ENCODE measurements around the gene PTPN1. TPM values are rescaled to one million over a fixed set of nuclear protein-coding genes. Genes with fewer than 3 reads are reported as not detected.

Gene PTPN1
- polyA plus RNA-seq, 1 experiment: 16.2 TPM

DNA sequence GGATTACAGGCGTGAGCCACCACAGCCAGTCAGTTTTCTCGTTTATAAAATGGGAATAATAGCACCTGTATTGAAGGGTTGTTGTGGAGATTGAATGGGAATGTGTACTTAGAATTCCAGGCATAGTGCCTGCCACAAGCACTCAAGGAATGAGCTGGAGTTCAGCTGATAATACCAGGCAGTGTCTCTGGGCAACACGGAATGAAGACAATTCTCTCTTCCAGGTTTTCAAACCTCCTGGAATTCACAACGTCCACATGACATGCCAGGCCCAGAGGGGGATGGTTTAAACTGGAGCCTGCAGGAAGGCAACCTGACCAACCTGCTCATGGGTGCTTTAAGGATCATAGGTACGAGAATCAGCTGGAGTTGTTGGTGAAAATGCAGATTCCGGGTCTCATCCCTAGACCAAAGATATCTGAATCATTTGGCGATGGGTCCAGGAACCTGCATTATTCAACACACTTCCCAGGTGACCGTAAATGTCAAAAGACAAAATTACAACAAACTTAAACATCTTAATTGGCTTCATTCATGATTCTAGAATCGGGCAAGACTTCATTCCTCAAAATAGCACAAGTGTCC is 1.9 kb upstream of the PTPN1 start:
- Histone ChIP-seq H3K4me3 (ENCODE audit: low read depth, low read length) (no peak overlapping the region), H3K36me3 (ENCODE audit: control insufficient read depth, insufficient read depth, low read length) (no peaks in the 10 kb centered on the region), H3K27me3 (ENCODE audit: control insufficient read depth, insufficient read depth, low read length) (no peaks in the 10 kb centered on the region)
- TF ChIP-seq, protein P1, sequence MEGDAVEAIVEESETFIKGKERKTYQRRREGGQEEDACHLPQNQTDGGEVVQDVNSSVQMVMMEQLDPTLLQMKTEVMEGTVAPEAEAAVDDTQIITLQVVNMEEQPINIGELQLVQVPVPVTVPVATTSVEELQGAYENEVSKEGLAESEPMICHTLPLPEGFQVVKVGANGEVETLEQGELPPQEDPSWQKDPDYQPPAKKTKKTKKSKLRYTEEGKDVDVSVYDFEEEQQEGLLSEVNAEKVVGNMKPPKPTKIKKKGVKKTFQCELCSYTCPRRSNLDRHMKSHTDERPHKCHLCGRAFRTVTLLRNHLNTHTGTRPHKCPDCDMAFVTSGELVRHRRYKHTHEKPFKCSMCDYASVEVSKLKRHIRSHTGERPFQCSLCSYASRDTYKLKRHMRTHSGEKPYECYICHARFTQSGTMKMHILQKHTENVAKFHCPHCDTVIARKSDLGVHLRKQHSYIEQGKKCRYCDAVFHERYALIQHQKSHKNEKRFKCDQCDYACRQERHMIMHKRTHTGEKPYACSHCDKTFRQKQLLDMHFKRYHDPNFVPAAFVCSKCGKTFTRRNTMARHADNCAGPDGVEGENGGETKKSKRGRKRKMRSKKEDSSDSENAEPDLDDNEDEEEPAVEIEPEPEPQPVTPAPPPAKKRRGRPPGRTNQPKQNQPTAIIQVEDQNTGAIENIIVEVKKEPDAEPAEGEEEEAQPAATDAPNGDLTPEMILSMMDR (IDR thresholded peaks at IDR 0.05; ENCODE audit: insufficient read depth, low read depth, low read length): no peak
- CTCF ChIA-PET: interaction anchor here (1.7 kb wide), 1 partner anchor 44 kb away, joined by 6 read pairs; no protein-coding TSS in a partner anchor
- POLR2A ChIA-PET: no interaction called here
- no peak for DNase-seq (ENCODE audit: low read depth)

DNA sequence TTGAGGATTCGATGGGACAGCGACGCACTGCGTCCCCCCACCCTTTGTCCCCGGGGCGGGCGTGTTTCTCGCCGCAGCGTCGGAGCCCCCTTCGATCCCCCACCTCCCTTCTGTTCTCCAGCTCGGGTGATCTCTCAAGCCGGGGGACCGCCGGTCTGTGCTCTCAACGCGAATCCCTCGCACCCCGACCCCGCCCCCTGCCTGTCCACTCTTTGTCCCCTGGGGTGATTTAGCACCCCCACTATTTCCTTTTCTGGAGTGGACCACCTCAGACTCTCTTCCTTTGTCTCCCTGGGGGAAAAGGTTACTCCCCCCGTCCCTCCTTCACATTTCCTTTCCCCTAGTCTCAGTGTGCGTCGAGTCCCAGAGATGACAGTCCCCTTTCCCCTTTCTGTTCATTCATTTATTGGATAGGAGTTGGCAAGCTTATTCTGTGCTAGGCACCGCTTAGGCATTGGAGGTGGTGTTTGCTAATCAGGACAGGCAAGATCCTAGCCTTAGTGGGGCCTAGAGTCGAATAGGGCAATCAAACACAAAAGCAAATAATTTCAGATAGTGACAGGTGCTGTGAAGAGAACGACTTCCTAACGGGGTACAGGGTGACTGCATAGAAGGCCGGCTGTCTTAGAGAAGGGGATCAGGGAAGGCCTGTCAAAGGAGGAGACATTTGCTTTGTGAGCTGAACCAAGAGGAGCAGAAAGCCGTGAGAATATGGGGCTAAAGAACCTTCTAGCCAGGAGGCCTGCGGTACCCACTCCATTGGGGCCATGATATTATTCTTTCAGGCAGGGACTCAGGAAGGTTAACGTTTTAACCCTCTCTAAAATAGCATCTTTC is 741 bp downstream of the PTPN1 start:
- CTCF ChIA-PET: interaction anchor here (0.6 to 1.5 kb wide), 7 partner anchors 19 to 323 kb away, joined by 3 to 4 read pairs (median 3); no protein-coding TSS in a partner anchor
- Histone ChIP-seq H3K27me3 (ENCODE audit: control insufficient read depth, insufficient read depth, low read length) (no peaks in the 10 kb centered on the region), H3K36me3 (ENCODE audit: control insufficient read depth, insufficient read depth, low read length) (no peaks in the 10 kb centered on the region), H3K4me3 (ENCODE audit: low read depth, low read length) (peak overlapping the region; percentile 99)
- no peak for DNase-seq (ENCODE audit: low read depth)
- POLR2A ChIA-PET: interaction anchor here (0.5 to 0.6 kb wide), 2 partner anchors 13 to 1234 kb away, joined by 3 read pairs; no protein-coding TSS in a partner anchor
- TF ChIP-seq, protein P1 (IDR thresholded peaks at IDR 0.05; ENCODE audit: insufficient read depth, low read depth, low read length): no peak

DNA sequence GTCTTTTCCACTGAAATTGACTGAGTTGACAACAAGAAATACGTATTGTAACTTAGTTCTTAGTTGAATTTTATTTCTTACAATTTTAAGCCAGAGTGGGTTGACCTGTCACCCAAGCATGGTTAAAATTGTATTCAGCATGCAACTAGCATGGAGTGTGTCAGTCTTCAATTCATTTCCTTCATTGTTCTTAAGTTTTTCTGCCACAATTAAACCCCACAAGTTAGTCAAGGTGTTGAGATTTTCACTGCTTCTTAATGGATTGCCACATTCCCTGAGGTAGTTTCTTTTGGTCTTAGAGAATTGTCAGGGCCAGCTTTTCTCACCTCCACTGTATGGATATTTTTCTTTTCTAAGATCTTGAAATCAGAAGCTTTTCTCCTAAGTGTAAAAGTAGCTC is 2.1 kb downstream of the PTPN1 start:
- no peak overlapping the region for H3K4me3 ChIP-seq (ENCODE audit: low read depth, low read length)
- POLR2A ChIA-PET: interaction anchor here (0.5 to 0.6 kb wide), 2 partner anchors 85 to 282 kb away, joined by 5 to 6 read pairs; no protein-coding TSS in a partner anchor
- H3K27me3 ChIP-seq (ENCODE audit: control insufficient read depth, insufficient read depth, low read length): no peaks in the 10 kb centered on the region
- TF ChIP-seq, protein P1 (IDR thresholded peaks at IDR 0.05; ENCODE audit: insufficient read depth, low read depth, low read length): no peak
- CTCF ChIA-PET: interaction anchor here (0.9 to 2.1 kb wide), 7 partner anchors 17 to 325 kb away, joined by 3 to 10 read pairs (median 4); no protein-coding TSS in a partner anchor
- no peaks in the 10 kb centered on the region for H3K36me3 ChIP-seq (ENCODE audit: control insufficient read depth, insufficient read depth, low read length)
- DNase-seq (ENCODE audit: low read depth): no peak

DNA sequence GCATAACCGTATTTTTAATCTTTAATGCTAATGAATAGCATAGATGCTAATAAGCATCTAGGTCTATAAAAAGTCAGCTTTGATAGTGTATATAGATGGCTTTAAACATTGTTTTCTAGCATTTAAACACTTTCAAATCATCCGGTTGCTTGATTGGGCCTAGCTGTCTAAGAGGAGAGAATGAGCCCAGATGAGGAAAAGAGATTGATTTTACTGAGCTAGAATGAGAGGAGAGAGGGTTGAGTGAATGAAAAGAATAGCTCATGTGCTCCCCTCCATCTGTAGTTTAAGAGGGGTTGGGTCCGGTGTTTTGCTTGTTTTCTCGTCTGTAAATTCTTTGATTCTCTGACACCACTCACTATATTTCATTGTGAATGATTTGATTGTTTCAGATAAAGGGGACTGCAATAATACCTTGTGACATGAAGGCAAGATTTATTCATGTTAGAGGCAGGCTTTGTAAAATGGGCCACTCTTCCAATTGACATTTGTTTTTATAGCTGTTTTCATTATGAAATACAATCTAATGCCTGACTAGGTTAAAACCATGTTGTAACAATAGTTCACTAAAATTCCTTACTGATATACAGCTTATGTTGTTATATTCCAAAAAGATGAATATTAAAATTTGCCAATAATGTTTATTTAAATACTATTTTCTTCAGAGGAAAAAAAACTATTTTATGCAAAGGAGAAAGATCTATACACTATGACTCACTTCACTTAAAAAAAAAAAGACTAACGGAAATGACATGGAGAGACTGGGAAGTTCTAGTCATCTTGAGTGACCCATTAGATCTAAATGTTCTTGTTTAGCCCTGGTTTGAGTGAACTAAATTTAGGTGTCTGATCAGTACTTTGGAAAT is 3.2 kb downstream of the PTPN1 start:
- CTCF ChIA-PET: interaction anchor here (1.3 to 2.1 kb wide), 4 partner anchors 49 to 328 kb away, joined by 4 to 10 read pairs (median 6); no protein-coding TSS in a partner anchor
- H3K36me3 ChIP-seq (ENCODE audit: control insufficient read depth, insufficient read depth, low read length): no peaks in the 10 kb centered on the region
- TF ChIP-seq, protein P1 (IDR thresholded peaks at IDR 0.05; ENCODE audit: insufficient read depth, low read depth, low read length): no peak
- H3K4me3 ChIP-seq (ENCODE audit: low read depth, low read length): no peak overlapping the region; the same call in 1 of the 2 replicates
- no peak for DNase-seq (ENCODE audit: low read depth)
- POLR2A ChIA-PET: interaction anchor here (0.6 kb wide), 2 partner anchors 17 to 87 kb away, joined by 5 to 8 read pairs; no protein-coding TSS in a partner anchor
- no peaks in the 10 kb centered on the region for H3K27me3 ChIP-seq (ENCODE audit: control insufficient read depth, insufficient read depth, low read length)
